Esophagus squamous epithelium (tissue), 5 donors: ENCODE measurements around the gene GTF3C1. TPM values are rescaled to one million over a fixed set of nuclear protein-coding genes. Genes with fewer than 3 reads are reported as not detected.

ENCODE experiments used
- DNase-seq: peaks from one replicate; lab custom pipeline; 2025; lab: John Stamatoyannopoulos, UW
- H3K27ac ChIP-seq, 4 donors: fragments of 200-600 bp; sonication (generic); one replicate each; pipeline ENCODE4 v1.5.1; 2016 to 2019; ENCODE audit warnings: mild to moderate bottlenecking in 1 of 4
- H3K27me3 ChIP-seq, 4 donors: fragments of 200-600 bp; sonication (generic); 1 replicate in 3 of 4; 2 replicates in 1 of 4; pipeline versions ENCODE4 v1.5.1 to v1.6.0; 2017 to 2021; ENCODE audit warnings: antibody characterized with exemption in 1 of 4
- H3K36me3 ChIP-seq, 3 donors: fragments of 200-600 bp; sonication (generic); one replicate each; pipeline ENCODE4 v1.5.1; 2016 to 2019
- H3K4me1 ChIP-seq, 3 donors: fragments of 200-600 bp; sonication (generic); one replicate each; pipeline ENCODE4 v1.5.1; 2017 to 2019
- H3K4me3 ChIP-seq, 4 donors: fragments of 200-600 bp; sonication (generic); 1 replicate in 3 of 4; 2 replicates in 1 of 4; pipeline ENCODE4 v1.5.1; 2016 to 2019; ENCODE audit warnings: mild to moderate bottlenecking in 2 of 4, moderate library complexity in 1 of 4
- H3K9me3 ChIP-seq, 3 donors: fragments of 200-600 bp; sonication (generic); one replicate each; pipeline ENCODE4 v1.5.1; 2016 to 2019
- POLR2A ChIP-seq, 4 donors: fragments of 450-650 bp; IDR thresholded peaks; one replicate each; pipeline ENCODE4 v1.6.1; 2017; ENCODE audit warnings: antibody characterized with exemption in 4 of 4, mild to moderate bottlenecking in 4 of 4, moderate library complexity in 3 of 4
- WGBS, 2 donors: methylation state at CpG; one replicate each; pipeline ENCODE4 v1.1.5; 2018; 5-methylcytosine and 5-hydroxymethylcytosine counted together
- intact Hi-C: fragments of 100-400 bp; cut with DNase I; formaldehyde crosslinking; loops from one replicate; pipeline ENCODE4 v1.15.0; 2022
- total RNA-seq, 4 donors: library from RNA; depleted of rRNA; stranded (reverse); fragments of >200 nt; gene quantifications; one replicate each; pipeline ENCODE4 v1.1.0, GENCODE V29; 2016
- TF ChIP-seq, protein P1 (sequence below), 6 experiments: fragments of 450-650 bp in 4 of 6; fragments of 200-600 bp in 2 of 6; sonication (generic) in 2 of 6; IDR thresholded peaks; one replicate each; pipeline ENCODE4 v1.5.1; 2016 to 2019; ENCODE audit warnings: antibody characterized with exemption in 6 of 6, mild to moderate bottlenecking in 4 of 6, moderate library complexity in 4 of 6
- donor health status: DM: yes; HTN: yes; CAD: no.

The GTF3C1 gene
- total RNA-seq, 4 donors from 2014 or later: 76.5 to 171 (median 84.9) TPM

- DNase-seq: no peak
- no peak overlapping the region for H3K27ac ChIP-seq
- 97 to 100% methylated on average over 4 of the region's 4 CpGs for WGBS, 2 donors
- H3K36me3 ChIP-seq: peaks cover 47 to 100% (median 63%) of the 10 kb centered on the region in 3 donors
- no peak for TF ChIP-seq POLR2A (IDR thresholded peaks at IDR 0.05)
- TF ChIP-seq, protein P1, sequence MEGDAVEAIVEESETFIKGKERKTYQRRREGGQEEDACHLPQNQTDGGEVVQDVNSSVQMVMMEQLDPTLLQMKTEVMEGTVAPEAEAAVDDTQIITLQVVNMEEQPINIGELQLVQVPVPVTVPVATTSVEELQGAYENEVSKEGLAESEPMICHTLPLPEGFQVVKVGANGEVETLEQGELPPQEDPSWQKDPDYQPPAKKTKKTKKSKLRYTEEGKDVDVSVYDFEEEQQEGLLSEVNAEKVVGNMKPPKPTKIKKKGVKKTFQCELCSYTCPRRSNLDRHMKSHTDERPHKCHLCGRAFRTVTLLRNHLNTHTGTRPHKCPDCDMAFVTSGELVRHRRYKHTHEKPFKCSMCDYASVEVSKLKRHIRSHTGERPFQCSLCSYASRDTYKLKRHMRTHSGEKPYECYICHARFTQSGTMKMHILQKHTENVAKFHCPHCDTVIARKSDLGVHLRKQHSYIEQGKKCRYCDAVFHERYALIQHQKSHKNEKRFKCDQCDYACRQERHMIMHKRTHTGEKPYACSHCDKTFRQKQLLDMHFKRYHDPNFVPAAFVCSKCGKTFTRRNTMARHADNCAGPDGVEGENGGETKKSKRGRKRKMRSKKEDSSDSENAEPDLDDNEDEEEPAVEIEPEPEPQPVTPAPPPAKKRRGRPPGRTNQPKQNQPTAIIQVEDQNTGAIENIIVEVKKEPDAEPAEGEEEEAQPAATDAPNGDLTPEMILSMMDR (IDR thresholded peaks at IDR 0.05): no peak
- H3K27me3 ChIP-seq: no peaks in the 10 kb centered on the region
- no peak overlapping the region for H3K4me3 ChIP-seq
- intact Hi-C loops: no loop called here
- no peaks in the 10 kb centered on the region for H3K4me1 ChIP-seq
- no peaks in the 10 kb centered on the region for H3K9me3 ChIP-seq
Observed at GRCh38 chr16:27528294-27528693, 21.4 kb downstream of the GTF3C1 start.

DNA sequence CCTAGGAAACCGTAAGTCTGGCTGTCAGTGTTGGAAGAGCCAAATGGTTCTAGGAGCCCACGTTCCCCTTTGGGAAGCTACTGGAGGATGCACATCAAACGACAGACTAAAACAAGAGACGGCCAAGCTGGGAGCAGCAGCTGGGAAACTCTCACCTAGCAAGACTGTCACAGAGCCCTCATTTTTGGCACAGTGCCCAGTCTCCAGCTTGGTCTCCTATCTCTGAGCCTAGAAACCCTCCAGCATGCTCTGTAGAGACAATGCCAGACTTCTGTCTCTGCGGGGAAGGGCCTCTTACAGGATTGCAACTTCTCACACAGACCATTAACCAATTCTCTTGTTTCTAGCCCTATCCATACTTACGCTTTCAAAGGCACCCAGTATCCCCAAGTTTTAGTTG is 23.5 kb downstream of the GTF3C1 start:
- 95 to 97% methylated on average over 2 to 4 of the region's 6 CpGs for WGBS, 2 donors
- Histone ChIP-seq H3K36me3 (peaks cover 30 to 100% (median 48%) of the 10 kb centered on the region in 3 donors), H3K9me3 (no peaks in the 10 kb centered on the region), H3K27me3 (no peaks in the 10 kb centered on the region), H3K4me3 (no peak overlapping the region), H3K4me1 (peaks cover 0 to 5% (median 0%) of the 10 kb centered on the region in 3 donors), H3K27ac (no peak overlapping the region)
- DNase-seq: no peak
- TF ChIP-seq, protein P1 (IDR thresholded peaks at IDR 0.05): no peak
- no peak for TF ChIP-seq POLR2A (IDR thresholded peaks at IDR 0.05)
- intact Hi-C loops: no loop called here

DNA sequence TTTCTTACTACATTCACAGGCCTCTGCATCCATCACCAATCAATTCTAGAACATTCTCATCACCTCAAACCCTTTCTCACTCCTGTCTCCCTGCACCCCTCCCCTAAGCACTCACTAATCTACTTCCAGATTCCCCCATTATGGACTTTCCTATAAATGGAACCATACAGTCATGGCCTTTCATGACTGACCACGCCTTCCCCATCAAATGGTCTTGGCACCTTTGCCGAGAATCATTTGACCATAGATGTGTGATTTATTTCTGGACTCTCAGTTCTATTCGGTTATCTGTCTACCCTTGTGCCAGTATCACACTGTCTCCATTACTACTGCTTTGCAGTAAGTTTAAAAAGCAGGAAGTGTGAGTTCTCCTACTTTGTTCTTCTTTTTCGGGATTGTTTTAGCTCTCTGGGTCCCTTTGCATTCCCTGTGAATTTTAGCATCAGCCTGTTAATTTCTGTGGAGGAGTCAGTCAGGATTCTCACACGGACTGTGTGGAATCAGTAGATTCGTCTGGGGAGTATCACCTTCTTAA is 27.5 kb downstream of the GTF3C1 start:
- Histone ChIP-seq H3K27me3 (no peaks in the 10 kb centered on the region), H3K9me3 (no peaks in the 10 kb centered on the region), H3K36me3 (peaks cover 7 to 100% (median 24%) of the 10 kb centered on the region in 3 donors), H3K4me1 (peaks cover 0 to 8% (median 0%) of the 10 kb centered on the region in 3 donors), H3K4me3 (no peak overlapping the region), H3K27ac (no peak overlapping the region)
- intact Hi-C loops: no loop called here
- WGBS, 2 donors: 78 to 80% methylated on average over 6 of the region's 6 CpGs
- TF ChIP-seq, protein P1 (IDR thresholded peaks at IDR 0.05): no peak
- TF ChIP-seq POLR2A (IDR thresholded peaks at IDR 0.05): no peak
- no peak for DNase-seq

DNA sequence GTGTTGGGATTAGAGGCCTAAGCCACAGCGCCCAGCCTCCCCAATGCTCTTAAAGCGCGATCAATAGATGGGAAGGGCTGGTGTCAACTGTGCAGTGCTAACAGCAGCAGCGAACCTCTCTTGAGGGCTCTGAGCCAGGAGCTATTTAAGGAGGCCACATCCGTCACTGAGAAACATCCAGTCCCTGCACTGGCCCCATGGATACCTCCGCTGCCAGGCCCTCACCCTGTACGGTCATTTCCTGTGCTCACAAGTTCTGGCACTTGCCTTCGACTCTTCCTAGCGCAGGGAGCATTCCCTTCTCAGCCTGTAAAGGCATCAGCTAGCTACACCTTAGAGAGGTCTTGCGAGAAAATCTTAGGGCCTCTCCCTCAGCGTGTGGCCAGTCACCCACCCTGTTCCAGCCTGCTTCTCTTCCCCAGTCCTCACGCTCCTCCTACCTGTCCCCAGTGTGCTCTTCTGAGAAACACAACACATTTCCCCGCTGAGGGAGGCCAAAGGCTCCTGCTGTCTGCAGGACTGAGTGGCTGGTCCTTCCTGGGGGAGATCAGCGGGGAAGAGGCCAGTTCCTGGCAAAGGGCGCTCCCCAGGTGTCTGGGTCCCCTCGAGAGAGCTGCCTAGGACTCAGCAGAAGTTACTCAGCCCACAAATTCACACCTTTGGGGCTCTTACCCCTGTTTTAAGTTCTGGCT is 28.6 kb downstream of the GTF3C1 start:
- no peaks in the 10 kb centered on the region for H3K27me3 ChIP-seq
- no peaks in the 10 kb centered on the region for H3K9me3 ChIP-seq
- TF ChIP-seq, protein P1 (IDR thresholded peaks at IDR 0.05): no peak
- no peak for TF ChIP-seq POLR2A (IDR thresholded peaks at IDR 0.05)
- H3K4me1 ChIP-seq: peaks cover 0 to 8% (median 0%) of the 10 kb centered on the region in 3 donors
- DNase-seq: no peak
- 76 to 80% methylated on average over 10 to 12 of the region's 16 CpGs for WGBS, 2 donors
- peak overlapping the region in 3 of 4 donors; percentile 68 to 69 (median 68) for H3K27ac ChIP-seq
- H3K4me3 ChIP-seq: no peak overlapping the region
- H3K36me3 ChIP-seq: peaks cover 3 to 100% (median 16%) of the 10 kb centered on the region in 3 donors
- intact Hi-C loops: no loop called here

DNA sequence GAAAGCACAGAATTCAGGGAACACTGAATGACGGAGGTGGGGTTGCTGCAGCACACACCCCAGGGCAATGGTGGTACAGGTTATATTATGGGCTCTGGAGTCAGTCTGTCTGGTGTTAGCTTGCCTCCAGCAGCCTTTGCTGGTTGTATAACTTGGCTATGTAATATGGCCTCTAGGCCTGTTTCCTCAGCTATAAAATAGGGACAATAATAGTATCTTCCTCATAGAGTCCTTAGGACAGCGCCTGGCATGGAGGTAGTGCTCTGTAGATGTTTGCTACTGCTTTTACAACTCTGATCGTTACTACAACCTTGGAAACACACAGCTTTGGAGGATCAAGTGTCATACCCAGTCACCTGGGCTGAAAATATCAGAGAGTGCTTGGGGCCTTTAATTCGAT is 31.5 kb downstream of the GTF3C1 start:
- WGBS, 2 donors: 93 to 96% methylated on average over 3 to 4 of the region's 4 CpGs
- no peak for DNase-seq
- Histone ChIP-seq H3K27me3 (no peaks in the 10 kb centered on the region), H3K9me3 (no peaks in the 10 kb centered on the region), H3K36me3 (peaks cover 0 to 100% (median 6%) of the 10 kb centered on the region in 3 donors), H3K4me1 (peaks cover 0 to 8% (median 0%) of the 10 kb centered on the region in 3 donors), H3K27ac (no peak overlapping the region), H3K4me3 (no peak overlapping the region)
- TF ChIP-seq, protein P1 (IDR thresholded peaks at IDR 0.05): no peak
- no peak for TF ChIP-seq POLR2A (IDR thresholded peaks at IDR 0.05)
- intact Hi-C loops: no loop called here
